GM19324 (cell line): ENCODE data around the gene ADAMTSL5.
"Not testable (repeated sequence)": the region's sequence is repeated elsewhere in the genome, so short reads cannot be mapped to it uniquely, and the experiment has no call there.

ENCODE experiments used
- ATAC-seq: cut with Tn5 transposase; IDR thresholded peaks from one replicate; pipeline ENCODE4 v1.9.1; 2021; ENCODE audit warnings: mild to moderate bottlenecking, moderate library complexity; ENCODE audit not compliant: unreplicated experiment, low FRiP score

ADAMTSL5 gene

GRCh38 chr19:1483131-1483978 lies 29.5 kb downstream of the ADAMTSL5 start:
- ATAC-seq, result no peak

- ATAC-seq, result no peak
Observed at GRCh38 chr19:1482361-1483130, 30.3 kb downstream of the ADAMTSL5 start.

GRCh38 chr19:1481893-1482360 lies 30.9 kb downstream of the ADAMTSL5 start:
- no peak for ATAC-seq

DNA sequence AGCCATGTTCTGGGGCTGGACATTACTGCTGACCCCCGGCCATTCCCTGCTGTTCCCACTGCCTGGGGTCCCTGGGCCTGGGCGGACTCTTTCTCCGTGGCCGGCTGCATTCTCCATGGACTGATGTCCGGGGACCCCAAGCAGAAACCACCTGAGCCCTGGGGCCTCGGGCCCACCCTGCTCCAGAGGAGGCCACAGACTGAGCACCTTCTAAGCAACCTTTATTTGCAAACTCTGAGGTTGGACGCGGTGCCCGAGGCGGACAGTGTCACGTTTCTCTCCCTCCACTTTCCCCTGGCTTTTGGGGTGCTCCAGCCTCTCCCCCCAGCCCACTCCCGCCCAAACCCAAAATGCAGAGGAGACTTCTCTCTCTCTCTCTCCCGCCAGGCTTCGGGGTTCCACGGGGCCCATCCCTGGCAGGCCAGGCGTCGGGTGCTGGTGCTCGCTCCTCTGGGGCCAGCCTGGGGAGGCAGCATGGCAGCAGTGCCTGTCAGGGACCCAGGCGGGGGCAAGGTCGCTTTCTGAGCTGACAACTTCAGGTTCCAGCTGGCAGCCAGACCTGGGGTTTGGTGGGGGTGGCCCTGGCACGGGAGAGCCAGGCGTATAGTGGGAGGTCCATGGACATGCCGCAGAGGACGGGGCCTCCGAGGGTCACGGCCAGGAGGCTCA lies 31.5 kb downstream of the ADAMTSL5 start:
- ATAC-seq, result no peak

DNA sequence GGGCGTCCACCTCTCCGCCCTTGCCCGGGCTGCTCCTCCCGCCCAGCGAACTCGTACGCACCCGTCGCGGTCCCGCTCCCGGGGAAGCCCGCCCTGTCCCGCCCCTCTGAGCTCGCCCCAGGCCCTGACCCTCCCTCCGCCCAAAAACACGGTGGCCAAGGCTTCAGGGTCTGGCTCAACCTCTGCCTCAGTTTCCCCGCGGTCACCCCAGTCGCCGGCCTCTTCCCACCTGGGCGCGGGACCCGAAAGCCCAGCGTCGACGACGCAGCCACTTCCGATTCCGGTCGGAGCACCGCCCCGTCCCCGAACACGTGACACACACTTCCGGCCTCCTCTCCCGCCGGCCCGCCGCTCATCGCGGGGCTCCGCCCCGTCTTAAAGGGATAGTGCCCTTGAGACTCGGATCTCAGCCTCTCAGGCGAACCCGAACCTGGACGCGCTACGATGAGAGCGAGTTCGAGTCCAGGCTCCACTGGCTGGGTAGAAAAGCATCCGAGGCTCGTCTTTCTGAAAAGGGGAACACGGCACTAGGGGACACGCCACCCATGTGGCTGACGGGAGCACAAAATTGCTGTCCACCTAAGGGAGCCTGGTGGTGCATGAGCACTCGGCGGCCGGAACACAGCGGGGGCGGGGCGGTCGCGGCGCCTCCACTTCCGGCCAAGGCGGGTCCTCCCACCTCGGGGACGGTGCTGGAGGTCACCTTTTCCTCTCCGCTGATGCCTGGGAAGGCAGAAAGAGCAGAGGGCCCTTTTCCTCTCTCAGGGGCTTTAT lies 33.7 kb downstream of the ADAMTSL5 start, which contains the start of gene C19orf25:
Gene C19orf25 (minus strand): TSS at position 282 of the 774 bp plus-strand sequence. CDS start 312 bp downstream, outside the sequence.
- ATAC-seq, result peak; percentile 87

DNA sequence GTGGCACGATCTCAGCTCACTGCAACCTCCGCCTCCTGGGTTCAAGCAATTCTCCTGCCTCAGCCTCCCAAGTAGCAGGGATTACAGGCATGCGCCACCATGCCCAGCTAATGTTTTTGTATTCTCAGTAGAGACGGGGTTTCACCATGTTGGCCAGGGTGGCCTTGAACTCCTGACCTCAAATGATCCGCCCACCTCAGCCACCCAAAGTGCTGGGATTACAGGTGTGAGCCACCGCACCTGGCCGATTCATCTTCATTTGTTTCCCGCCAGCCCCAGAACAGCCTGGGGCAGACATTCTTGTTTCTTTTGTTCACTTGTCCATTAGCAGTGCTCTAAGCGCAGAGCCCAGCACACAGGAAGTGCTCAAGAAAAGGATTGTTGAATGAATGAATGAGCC lies 35.8 kb downstream of the ADAMTSL5 start:
- ATAC-seq, result not testable (repeated sequence)

DNA sequence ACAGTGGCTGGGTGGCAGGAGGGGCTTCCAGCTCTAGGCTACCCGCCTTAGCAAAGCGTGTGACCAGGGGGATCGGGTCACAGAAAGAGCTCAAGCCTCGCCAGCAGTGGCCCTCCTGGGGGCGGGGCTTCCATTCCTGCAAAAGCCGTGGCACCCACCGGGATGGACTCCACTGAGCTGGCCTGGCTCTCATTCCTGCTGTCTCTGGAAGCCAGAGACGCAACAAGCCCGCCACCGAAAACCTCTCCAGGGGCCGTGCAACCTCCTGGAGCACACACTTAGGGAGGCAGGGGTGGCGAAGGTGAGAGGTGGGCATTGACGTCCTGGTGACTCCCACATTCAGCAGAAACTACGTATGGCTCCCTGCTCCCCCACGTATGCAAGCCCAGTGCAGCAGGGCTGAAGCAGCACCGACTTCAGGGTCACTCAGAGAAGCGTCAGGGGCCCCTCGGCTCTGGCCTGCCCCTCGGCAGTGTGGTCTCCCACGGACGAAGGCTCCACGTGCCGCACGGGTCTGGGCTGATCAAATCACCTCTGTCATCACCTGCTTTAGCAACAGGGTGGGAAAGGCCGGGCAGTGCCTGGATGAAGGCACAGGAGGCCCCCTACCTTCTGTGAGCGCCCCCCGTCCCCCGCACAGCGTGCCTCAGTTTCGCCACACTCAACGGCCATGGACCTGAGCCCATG lies 36.9 kb downstream of the ADAMTSL5 start:
- ATAC-seq, result no peak

DNA sequence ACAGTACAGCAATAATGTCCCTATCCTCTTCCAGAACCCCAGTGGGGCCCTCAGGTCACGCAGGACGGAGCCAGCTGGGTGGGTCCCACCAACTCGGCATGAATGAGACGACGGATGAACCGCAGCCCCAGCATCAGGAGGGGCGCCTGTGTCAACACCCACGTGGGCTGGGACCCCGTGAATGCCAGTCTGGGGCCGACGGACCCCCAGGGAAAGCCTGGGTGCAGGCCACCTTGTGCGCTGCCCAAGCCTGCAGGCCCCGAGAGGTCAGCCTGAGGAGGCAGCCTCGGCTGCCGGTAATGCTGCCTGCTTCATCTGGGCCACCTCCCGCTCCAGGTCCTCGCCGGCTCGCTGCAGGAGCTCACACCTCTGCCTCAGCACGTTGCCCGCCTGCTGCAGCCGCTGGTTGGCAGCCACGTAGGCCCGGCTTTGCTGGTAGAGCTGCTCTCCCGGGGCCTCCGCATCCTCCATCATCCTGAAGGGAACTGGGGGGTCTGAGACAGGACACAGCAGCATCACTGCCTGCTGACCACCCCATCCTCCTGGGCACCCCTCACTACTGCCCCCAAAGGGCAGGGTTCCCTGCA lies 38.0 kb downstream of the ADAMTSL5 start:
- ATAC-seq, result no peak

GRCh38 chr19:1474011-1474764 lies 38.6 kb downstream of the ADAMTSL5 start:
- no peak for ATAC-seq

DNA sequence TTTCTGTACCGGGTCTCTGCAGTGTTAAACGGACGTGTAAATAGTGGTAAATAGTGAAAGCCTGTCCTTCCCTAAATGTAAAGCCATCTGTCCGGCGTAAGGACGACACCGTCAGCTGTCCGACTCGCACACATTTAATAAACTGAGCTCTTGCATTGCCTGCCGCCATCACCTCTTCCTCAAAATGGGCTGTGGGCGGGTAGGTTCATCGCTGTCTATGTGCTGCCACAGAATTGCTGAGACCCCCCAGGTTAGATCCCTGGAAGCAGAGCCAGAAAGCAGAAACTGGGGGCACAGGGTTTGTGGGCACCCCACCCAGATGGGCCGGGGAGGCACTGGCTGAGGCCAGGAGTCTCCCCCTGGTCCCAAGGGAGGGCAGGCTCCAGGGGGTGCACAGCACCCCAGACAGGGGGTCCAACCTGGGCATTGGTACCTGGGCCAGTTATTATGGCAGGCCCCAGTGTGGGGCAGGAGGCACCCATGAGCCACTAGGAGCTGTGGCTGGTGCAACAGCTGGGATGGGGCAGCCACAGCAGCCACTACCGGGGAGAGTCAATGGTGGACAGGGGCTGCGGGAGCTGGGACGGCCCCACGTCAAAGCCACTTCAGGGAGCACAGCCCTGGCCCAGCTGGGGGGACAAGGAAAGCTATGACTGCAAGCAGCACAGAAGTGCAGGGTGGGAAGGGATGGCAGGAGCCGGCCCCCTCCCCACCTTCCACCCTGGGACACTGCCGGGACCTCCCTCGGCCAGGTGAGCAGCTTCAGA lies 39.6 kb downstream of the ADAMTSL5 start:
- no peak for ATAC-seq

- no peak for ATAC-seq
Observed at GRCh38 chr19:1472231-1473084, 40.4 kb downstream of the ADAMTSL5 start.

DNA sequence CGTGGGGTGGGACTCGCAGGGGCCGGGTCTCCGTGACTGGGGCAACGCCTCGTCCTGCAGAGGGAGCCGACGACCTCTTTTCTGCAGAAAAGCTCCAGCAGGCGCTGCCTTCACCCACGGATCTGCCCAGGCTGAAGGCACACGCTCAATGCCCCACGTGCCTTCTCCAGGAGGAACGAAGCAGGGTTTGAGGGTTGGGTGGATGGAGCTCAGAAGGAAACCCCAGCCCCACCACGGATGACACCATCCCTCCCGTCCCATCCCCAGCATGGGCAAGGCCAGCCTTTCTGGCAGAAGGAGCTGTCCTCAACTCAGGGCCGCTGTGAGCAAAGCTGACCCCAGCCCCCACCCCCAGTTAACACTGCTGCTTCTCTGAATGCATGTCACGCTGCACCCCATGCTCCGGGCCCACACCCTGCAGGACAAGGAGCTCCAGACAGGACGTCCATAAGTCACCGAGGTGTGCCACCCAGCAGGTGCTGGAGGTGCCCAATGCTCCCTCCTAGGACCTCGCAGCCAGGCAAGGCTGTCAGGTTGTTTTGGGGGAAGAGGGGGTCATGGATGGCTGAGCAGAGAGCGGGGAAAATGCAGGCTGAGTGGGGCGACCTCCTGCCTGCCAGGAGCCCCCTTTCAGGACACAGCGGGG lies 41.2 kb downstream of the ADAMTSL5 start:
- no peak for ATAC-seq

DNA sequence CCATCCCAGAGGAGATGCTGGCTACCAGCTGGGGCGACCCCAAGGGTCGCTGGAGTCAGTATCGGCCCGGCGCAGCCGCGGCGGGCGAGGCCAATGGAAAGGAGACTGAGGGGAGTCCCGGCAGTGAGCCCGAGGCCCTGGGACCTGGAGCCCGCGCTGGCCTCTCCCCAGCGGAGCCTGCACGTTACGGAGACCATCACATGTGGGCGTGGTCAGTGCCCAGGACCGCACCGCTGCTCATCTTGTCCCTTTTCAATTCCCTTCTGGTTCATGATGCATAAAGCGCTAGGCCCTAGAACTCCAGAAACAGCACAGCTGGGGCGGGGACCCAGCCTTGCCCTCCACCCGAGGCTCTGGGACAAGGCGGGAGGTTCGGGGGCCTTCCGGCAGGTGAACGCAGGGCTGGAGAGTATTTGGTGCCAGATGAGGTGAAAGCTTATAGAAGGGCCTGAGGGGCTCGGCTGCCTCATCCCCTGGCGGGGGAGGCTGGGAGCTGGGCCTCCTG lies 41.8 kb downstream of the ADAMTSL5 start:
- ATAC-seq, result no peak

- ATAC-seq, result no peak
Observed at GRCh38 chr19:1470305-1471009, 42.4 kb downstream of the ADAMTSL5 start.

GRCh38 chr19:1470055-1470304 lies 42.8 kb downstream of the ADAMTSL5 start:
- ATAC-seq, result no peak
